Skeletal muscle cell (primary cell): ENCODE results near the gene SLC9A8.
"Not testable (repeated sequence)": the region's sequence is repeated elsewhere in the genome, so short reads cannot be mapped to it uniquely, and the experiment has no call there.

Experiments used
- DNase-seq: peaks from one replicate; pipeline ENCODE4 v3.0.0-alpha.2; 2010; ENCODE audit warnings: low read depth
- H3K4me3 ChIP-seq: 2 replicates; pipeline ENCODE4 v1.5.1; 2011; ENCODE audit warnings: low read depth, mild to moderate bottlenecking, control low read depth, low read length, moderate library complexity

SLC9A8 gene

GRCh38 chr20:49843139-49843538, 30.5 kb downstream of the SLC9A8 start:
- H3K4me3 ChIP-seq = no peak overlapping the region
- DNase-seq = no peak

DNA sequence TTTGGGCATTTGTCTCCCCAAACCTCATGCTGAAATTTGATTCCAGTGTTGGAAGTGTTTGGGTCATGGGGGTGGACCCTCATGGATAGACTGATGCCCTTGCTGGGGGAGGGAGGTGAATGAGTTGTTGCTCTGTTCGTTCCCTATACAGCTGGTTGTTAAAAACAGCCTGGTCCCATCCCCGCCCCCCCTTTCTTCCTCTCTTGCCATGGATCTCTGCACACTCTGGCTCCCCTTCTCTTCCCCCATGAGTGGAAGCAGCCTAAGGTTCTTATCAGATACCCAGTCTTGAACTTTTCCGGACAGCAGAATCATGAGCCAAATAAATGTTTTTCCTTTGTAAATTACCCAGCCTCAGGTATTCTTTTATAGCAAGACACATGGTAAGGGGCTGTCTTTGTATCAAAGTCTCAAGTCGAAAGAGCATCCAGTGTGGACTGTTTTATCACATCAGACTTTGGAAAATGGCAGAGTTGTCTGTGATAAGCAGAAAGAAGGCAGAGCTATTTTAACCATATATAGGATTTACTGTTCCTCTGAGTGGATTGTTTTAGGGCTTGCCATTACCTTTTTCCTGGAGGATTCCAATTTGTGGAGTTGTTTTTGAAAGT, 31.2 kb downstream of the SLC9A8 start:
- H3K4me3 ChIP-seq = no peak overlapping the region
- DNase-seq = no peak

DNA sequence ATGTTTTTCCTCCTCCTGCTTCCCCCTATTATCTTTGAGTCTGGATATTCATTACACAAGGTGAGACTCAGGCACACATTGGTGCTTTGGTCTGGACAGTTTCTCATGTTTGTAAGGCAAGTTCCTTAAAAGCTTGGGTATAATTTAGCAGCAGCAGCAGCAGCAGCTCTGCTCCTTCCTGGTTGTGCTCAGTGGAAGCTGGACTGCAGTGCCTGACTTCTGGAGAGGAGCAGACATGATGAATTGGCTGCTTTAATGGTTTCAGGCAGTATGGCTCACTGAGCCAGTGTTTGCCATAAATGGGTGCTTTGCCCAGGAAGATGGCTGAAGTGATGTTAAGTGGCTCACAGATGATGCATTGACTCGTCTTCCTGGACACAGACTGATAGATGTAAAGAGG, 32.4 kb downstream of the SLC9A8 start:
- DNase-seq = no peak
- H3K4me3 ChIP-seq = no peak overlapping the region

DNA sequence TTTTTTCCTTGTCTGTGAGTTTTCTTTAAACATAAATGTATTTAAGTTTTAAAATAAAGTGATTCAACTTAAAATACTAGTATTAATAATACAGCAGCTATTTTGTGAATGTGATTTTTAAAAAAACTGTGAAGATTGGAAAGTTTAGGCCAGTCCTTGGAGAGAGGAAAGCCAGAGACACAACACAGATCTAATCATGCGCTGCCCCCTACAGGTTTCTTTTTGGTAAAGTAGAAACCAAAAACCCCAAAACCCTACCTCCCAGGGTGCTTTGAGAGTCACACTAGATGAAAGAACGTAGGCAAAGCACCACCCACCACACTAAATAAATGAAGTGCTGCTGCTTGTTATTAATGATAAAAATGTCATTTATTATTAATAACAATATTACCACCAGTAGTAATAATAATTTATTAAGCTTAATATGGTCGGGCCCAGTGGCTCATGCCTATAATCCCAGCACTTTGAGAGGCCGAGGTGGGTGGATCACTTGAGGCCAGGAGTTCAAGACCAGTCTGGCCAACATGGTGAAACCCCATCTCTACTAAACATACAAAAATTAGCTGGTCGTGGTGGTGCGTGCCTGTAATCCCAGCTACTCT, 33.7 kb downstream of the SLC9A8 start:
- peak; percentile 2 for DNase-seq
- H3K4me3 ChIP-seq = no peak overlapping the region

GRCh38 chr20:49850463-49851230, 38.0 kb downstream of the SLC9A8 start:
- no peak overlapping the region for H3K4me3 ChIP-seq
- no peak for DNase-seq

GRCh38 chr20:49851231-49851705, 38.6 kb downstream of the SLC9A8 start:
- no peak overlapping the region for H3K4me3 ChIP-seq
- no peak for DNase-seq

DNA sequence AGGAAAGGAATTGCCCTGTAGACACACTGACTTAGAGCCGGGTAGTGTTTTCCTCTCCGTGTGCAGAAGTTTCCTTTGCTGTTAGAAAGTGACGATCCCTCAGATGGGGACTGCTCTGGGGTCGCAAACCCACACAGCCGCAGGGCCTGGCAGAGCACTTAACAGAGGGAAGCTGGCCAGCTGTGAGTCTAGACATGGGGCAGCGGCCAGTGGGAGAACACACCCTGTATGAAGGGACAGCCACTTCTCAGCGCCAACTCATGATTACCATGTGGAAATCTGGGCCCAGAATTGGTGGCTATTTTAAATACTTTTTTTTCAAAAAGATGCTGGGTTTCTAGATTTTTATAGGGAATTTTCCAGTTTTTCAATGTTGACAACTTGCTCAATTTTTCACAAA, 39.4 kb downstream of the SLC9A8 start:
- DNase-seq = no peak
- H3K4me3 ChIP-seq = no peak overlapping the region

DNA sequence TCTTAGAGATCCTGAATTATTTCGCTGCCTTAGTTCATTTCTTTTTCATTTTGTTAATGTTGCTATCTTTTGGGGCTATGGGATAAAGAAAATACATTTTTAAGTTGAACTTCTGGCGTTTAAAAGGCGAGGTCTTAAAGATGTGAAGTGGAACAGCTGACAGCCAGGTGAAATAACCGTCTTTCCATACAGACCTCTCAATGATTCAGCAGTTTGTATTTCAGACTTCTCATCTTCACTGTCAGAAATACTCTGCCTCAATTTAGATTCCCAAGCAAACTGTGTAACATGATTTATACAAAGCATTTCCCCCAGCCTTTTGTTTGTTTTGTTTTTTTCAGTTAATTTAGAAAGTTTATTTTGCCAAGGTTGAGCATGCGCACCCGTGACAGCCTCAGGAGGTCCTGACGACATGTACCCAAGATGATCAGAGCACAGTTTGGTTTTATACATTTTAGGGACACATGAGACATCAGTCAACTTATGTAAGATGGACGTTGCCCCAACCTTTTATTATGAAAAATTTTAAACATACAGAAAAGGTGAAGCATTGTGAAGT, 40.0 kb downstream of the SLC9A8 start:
- DNase-seq = no peak
- H3K4me3 ChIP-seq = no peak overlapping the region

DNA sequence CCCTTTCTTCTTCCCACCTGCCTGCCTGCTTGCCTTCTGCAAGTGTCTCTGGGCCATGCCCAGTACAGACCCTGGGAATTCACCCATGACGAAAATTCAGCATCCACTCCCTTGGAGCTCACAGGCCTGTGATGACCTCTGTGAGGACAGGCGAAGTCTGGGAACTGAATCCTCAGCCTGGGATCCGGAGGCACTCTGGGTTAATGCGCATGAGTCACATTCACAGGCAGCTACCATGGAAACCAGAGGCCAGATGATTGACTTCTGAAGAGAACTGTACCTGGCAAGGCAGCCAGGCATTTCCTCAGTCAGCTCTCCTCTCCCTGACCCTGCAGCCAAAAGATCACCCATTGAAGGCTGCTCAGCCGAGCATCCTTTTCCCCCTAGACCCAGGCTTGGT, 41.0 kb downstream of the SLC9A8 start:
- DNase-seq = peak; percentile 51
- H3K4me3 ChIP-seq = no peak overlapping the region

DNA sequence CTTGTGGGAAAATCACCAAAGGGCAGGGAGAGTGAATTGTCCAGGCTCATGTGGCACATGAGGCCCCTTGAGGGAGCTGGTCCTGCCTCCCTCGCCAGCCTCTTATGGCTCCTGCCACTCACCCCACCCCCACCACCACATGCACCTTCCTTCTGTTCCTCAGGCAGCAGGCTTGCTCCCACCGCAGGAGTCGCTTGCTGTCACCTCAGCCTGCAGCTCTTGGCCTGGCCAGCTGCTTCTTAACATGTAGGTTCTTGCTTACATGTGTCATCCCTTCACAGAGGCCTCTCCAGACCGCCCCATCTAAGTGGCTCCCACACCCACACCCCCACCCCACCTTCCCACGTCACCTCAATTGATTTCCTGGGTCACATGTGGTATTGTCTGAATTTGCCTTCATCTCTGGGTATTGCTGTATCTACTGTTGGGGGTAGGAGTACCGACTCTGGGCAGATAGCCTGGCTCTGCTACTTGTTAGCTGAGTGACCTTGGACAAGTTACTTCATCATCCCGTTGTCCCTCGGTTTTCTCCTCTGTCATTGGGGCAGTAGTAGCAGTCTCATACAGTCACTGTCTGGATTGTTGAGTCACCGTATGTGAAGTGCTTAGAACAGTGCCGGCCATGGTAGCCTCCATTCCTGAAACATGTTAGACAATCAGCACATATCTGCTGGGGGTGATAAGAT, 41.7 kb downstream of the SLC9A8 start:
- no peak for DNase-seq
- H3K4me3 ChIP-seq = no peak overlapping the region

DNA sequence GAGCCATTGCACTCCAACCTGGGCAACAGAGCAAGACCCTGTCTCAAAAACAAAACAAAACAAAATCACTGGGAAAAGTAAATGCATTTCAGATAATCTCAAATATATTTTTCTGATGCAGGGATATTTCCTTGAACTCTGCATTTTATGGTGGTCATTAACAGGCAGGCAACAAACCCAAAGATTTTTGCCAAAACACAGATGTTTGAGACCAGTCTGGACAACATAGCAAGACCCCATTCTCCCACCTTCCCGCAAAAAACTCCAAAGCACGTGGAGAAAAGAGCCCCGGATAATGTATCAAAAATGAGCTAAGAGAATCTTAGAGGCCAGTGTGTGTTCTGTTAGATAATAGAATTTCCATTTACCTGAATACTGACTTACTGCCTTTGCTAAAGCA, 44.3 kb downstream of the SLC9A8 start:
- H3K4me3 ChIP-seq = no peak overlapping the region
- DNase-seq = no peak

- H3K4me3 ChIP-seq = no peak overlapping the region
- no peak for DNase-seq
Observed at GRCh38 chr20:49858076-49858585, 45.5 kb downstream of the SLC9A8 start.

GRCh38 chr20:49859011-49859410, 46.4 kb downstream of the SLC9A8 start:
- DNase-seq = no peak

DNA sequence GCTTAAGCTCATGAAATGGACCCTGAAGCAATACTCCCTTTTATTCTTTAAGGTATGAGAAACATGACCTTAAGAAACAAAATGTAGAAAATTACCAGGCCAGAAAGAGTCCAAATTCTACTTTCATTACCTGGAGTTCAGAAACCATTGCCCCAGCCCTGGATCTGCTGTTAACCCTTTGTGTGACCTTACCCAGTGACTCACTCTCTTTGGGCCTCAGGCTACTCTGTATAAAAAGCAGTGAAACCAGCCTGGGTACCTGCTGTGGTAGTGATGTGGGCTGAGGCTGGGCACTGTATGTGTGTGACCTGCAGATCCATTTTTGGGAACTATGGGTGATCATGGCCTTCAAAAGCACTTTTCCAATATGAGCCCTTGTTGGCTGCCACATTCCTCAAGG, 47.2 kb downstream of the SLC9A8 start:
- H3K4me3 ChIP-seq = no peak overlapping the region
- DNase-seq = no peak

More at GRCh38 chr20:49859011-49859410, 46.4 kb downstream of the SLC9A8 start:
- no peak overlapping the region for H3K4me3 ChIP-seq

- H3K4me3 ChIP-seq, DNase-seq: not testable (repeated sequence)
Observed at GRCh38 chr20:49861232-49861631, 48.6 kb downstream of the SLC9A8 start.

DNA sequence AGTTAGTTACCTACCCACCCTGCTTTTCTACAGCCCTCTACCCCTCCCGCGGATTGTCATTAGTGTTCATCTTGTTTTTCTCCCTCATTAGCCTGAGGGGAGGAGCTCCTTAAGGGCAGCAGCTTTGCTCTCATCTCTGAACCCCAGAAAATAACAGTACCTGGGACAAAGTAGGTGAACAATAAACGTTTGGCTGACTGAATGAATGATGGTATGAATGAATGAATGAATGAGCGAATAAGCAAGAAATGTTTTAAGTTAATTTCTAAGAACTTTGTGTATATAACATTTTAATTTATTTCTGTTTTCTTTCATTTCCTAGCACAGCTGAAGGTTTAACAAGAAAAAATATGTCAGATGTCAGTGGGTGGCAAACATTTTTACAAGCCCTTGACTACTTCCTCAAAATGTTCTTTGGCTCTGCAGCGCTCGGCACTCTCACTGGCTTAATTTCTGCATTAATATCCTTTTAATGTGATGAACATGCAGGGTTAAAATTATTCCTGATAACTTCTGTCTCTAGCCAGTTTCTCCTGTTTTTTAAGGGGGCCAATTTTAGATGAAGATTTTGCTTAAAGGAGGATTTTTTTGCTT, 50.1 kb downstream of the SLC9A8 start:
- no peak overlapping the region for H3K4me3 ChIP-seq
- no peak for DNase-seq

- DNase-seq = no peak
- no peak overlapping the region for H3K4me3 ChIP-seq
Observed at GRCh38 chr20:49863666-49864065, 51.0 kb downstream of the SLC9A8 start.

DNA sequence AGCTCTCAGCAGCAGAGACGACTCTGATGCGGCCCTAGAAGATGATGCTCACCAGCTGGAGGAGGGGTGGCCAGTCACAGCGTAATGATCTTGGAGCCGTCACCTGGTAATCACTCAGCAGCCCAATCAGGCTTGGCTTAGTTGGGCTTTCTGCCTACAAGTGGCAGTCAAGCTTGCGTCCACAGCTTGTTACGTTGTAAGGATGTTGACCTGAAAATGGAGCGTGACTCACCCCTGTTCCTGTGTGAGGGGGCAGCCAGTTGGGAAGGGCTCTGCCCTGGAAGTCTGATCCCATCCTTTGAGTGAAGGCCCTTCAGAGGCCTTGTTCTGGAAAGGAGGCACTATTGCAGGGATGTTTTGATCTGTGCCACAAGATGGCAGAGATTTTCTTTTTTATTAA, 52.9 kb downstream of the SLC9A8 start:
- DNase-seq = no peak
- no peak overlapping the region for H3K4me3 ChIP-seq

GRCh38 chr20:49866051-49866450, 53.4 kb downstream of the SLC9A8 start:
- DNase-seq = peak; percentile 31
- H3K4me3 ChIP-seq = no peak overlapping the region
